ENCODE data around the gene ING4. TPM values are rescaled to one million over a fixed set of nuclear protein-coding genes. Genes with fewer than 3 reads are reported as not detected.

The ING4 gene
- total RNA-seq, 4 donors from 2014 or later = 25.2 to 180 (median 62.0) TPM

DNA sequence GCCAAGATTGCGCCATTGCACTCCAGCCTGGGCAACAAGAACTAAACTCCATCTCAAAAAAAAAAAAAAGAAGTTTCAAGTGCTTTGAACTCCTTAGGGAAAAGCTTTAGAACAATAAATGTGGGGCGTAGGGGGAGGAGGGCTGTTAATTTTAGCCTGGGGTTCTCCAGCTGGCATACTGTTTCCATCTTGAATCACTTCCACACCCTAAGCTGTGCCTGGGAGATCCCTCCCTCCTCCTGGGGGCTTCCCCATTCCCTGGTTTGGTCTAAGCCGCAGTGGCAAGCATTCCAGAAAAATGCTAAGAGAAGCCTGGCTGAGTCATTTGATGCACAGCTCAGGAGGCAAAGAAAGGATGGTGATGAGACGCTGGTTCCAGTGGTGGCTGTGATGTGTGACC, 28.6 kb upstream of the ING4 start:
- no peak for TF ChIP-seq POLR2A (IDR thresholded peaks at IDR 0.05)
- TF ChIP-seq, protein P1, sequence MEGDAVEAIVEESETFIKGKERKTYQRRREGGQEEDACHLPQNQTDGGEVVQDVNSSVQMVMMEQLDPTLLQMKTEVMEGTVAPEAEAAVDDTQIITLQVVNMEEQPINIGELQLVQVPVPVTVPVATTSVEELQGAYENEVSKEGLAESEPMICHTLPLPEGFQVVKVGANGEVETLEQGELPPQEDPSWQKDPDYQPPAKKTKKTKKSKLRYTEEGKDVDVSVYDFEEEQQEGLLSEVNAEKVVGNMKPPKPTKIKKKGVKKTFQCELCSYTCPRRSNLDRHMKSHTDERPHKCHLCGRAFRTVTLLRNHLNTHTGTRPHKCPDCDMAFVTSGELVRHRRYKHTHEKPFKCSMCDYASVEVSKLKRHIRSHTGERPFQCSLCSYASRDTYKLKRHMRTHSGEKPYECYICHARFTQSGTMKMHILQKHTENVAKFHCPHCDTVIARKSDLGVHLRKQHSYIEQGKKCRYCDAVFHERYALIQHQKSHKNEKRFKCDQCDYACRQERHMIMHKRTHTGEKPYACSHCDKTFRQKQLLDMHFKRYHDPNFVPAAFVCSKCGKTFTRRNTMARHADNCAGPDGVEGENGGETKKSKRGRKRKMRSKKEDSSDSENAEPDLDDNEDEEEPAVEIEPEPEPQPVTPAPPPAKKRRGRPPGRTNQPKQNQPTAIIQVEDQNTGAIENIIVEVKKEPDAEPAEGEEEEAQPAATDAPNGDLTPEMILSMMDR (IDR thresholded peaks at IDR 0.05) = no peak
- Histone ChIP-seq H3K36me3 (no peaks in the 10 kb centered on the region), H3K4me3 (no peak overlapping the region), H3K27ac (no peak overlapping the region), H3K27me3 (no peaks in the 10 kb centered on the region), H3K4me1 (peaks cover 0 to 21% of the 10 kb centered on the region in 2 donors), H3K9me3 (no peaks in the 10 kb centered on the region)
- no peak for DNase-seq
- intact Hi-C loops (cut with DNase I; ENCODE audit: low total_unique reads) = no loop called here

DNA sequence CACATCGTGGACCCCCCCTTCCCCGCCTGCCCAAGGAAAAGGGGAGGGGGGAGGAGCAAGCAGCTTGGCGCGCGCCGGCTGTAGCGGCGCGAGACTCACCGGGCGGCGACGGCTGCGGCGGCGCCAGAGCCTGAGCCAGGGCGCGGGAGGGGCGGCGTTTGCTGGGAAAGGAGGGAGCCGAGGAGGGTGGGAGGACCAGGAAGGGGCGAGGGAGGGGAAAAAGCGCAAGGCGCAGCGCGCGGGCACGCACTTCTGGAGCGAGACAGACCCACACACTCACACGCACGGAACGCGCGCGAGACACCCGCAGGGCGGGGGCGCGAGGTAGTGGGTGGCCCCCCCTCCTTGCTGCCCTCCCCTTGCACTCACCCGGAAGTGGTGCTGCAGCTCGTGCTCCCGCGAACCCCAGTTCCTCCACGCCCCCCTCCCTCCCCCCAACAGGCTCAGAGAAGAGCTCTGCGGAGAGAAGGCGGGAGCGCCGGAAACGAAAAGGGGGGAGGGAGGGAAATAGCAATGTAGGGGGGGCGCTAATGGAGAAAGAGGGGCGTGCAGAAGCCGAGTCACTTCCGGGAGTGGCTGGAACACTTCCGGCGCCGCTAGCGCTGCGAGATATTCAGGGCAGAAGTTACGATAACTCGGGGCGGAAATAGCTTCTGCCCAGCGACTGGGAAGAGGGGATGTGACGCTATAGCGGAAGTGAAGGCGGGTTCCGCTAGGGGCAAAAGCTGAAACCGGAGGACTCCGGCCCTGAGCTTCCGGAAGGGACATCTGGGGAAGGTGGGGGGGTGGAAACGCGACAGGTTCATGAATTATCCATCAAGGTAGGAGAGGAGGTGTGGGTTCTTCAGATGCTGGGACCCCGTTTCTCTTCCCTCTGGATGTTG, 26.3 kb upstream of the ING4 start, which contains the start of gene ZNF384:
Gene ZNF384, minus strand, starts transcription at position 377 of the 884 bp plus-strand sequence. CDS start 9,855 bp downstream, outside the sequence.
- Histone ChIP-seq H3K36me3 (no peaks in the 10 kb centered on the region), H3K9me3 (no peaks in the 10 kb centered on the region), H3K4me3 (peak within 1 kb of the TSS; percentile 84 to 98), H3K4me1 (peaks cover 0 to 21% of the 10 kb centered on the region in 2 donors), H3K27ac (peak within 1 kb of the TSS; percentile 99), H3K27me3 (no peaks in the 10 kb centered on the region)
- intact Hi-C loops (cut with DNase I; ENCODE audit: low total_unique reads) = no loop called here
- peak; percentile 98 to 99 for DNase-seq
- TF ChIP-seq, protein P1 (IDR thresholded peaks at IDR 0.05) = peak in 2 of 4 experiments; percentile 17 to 56
- TF ChIP-seq POLR2A (IDR thresholded peaks at IDR 0.05) = peak; percentile 40 to 73

DNA sequence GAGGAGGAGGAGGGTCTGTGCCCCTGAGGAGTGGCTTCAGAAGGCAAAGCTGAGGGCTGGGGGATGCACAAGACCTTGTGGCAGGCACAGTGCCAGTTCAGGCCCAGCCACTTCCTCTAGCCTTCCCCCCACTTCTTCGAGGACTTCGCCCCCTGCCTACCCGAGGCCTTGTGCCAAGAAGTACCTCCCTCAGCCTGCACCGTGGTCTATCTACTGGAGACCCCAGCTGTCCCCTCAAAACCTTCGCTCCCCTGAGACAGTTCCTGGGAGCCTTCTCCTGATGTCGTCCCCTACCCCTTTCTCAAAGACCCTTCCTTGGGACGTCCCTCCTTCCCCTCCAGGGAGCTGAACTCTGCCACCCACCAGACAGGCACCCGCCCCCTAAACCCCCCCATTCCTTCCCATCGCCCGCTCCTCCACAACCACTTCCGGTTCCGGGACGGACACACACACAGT, 25.7 kb upstream of the ING4 start:
- H3K27me3 ChIP-seq = no peaks in the 10 kb centered on the region
- intact Hi-C loops (cut with DNase I; ENCODE audit: low total_unique reads) = no loop called here
- H3K9me3 ChIP-seq = no peaks in the 10 kb centered on the region
- TF ChIP-seq, protein P1 (IDR thresholded peaks at IDR 0.05) = peak in 1 of 4 experiments; percentile 1
- no peak for TF ChIP-seq POLR2A (IDR thresholded peaks at IDR 0.05)
- H3K4me1 ChIP-seq = peaks cover 0 to 21% of the 10 kb centered on the region in 2 donors
- no peaks in the 10 kb centered on the region for H3K36me3 ChIP-seq
- DNase-seq = no peak
- peak overlapping the region; percentile 84 to 98 for H3K4me3 ChIP-seq
- peak overlapping the region; percentile 99 for H3K27ac ChIP-seq

DNA sequence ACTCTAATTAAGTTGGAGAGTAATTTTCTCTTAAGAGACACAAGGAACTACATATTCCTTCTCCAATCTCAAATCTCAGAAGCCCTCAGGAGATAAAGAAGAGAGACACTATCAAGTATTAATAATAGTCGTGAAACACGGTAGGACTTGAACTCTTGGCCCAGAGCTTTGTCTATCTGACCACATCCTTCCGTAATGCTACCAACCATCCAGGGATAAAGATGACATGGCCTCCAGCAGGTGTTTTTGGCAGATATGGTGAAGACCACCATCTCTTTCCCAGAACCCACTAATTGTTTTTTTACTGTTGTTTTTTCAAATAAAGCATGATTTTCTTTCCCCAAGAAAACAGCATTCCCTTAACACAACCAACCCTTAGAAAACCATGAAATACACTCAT, 22.9 kb upstream of the ING4 start:
- H3K4me1 ChIP-seq = peaks cover 0 to 21% of the 10 kb centered on the region in 2 donors
- intact Hi-C loops (cut with DNase I; ENCODE audit: low total_unique reads) = no loop called here
- TF ChIP-seq, protein P1 (IDR thresholded peaks at IDR 0.05) = no peak
- TF ChIP-seq POLR2A (IDR thresholded peaks at IDR 0.05) = no peak
- H3K36me3 ChIP-seq = no peaks in the 10 kb centered on the region
- H3K9me3 ChIP-seq = no peaks in the 10 kb centered on the region
- H3K4me3 ChIP-seq = no peak overlapping the region
- no peak overlapping the region for H3K27ac ChIP-seq
- no peak for DNase-seq
- H3K27me3 ChIP-seq = no peaks in the 10 kb centered on the region

DNA sequence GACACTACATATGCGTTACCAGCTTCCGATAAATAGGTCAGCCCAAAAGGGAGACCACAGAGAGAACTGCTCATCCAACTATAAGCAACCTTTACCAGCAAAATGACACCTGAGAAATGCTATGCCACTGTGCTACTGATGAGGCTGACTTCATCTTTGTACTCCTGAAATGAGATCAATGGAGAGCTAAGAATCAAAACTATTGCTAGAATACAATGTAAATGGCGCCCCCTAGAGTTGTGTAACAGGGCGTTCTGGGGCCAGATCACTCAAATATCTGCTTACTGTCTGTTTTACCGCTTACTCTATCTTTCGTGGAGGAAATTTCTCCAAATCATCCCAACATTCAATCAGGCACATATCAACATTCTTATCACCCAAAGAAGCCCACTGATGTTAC, 21.7 kb upstream of the ING4 start:
- DNase-seq = no peak
- Histone ChIP-seq H3K27me3 (no peaks in the 10 kb centered on the region), H3K4me1 (peaks cover 0 to 17% of the 10 kb centered on the region in 2 donors), H3K9me3 (no peaks in the 10 kb centered on the region), H3K27ac (no peak overlapping the region), H3K36me3 (no peaks in the 10 kb centered on the region), H3K4me3 (no peak overlapping the region)
- intact Hi-C loops (cut with DNase I; ENCODE audit: low total_unique reads) = no loop called here
- TF ChIP-seq, protein P1 (IDR thresholded peaks at IDR 0.05) = peak in 1 of 4 experiments; percentile 21
- TF ChIP-seq POLR2A (IDR thresholded peaks at IDR 0.05) = no peak

All from uterus (tissue), 4 donors.